OCI-LY3 (cell line): ENCODE results near the gene AHNAK2.
"Not testable (repeated sequence)": the region's sequence is repeated elsewhere in the genome, so short reads cannot be mapped to it uniquely, and the experiment has no call there.

ENCODE experiments used
- CTCF ChIP-seq: fragments of 200-600, 300-600 bp; sonication (generic); IDR thresholded peaks from 2 replicates; pipeline ENCODE4 v1.5.1; 2014; ENCODE audit warnings: antibody characterized with exemption, low read length, low read depth
- EZH2phosphoT487 ChIP-seq: fragments of 200-600 bp; shearing (Covaris generic); IDR thresholded peaks from 2 replicates; pipeline ENCODE4 v1.6.1; 2018; ENCODE audit warnings: antibody characterized with exemption, mixed run types, low read depth

GRCh38 chr14:104943216-104944015 is 34.8 kb downstream of the AHNAK2 start:
- not testable (repeated sequence) for TF ChIP-seq CTCF, EZH2phosphoT487
